GM10266 (cell line): ENCODE results near the gene KCMF1.

Source experiments
- DNase-seq: peaks from one replicate; pipeline ENCODE4 v3.0.0; 2012; ENCODE audit errors: extremely low spot score
- CTCF ChIP-seq: IDR thresholded peaks from 2 replicates; pipeline ENCODE4 v1.5.1; 2012; ENCODE audit warnings: mild to moderate bottlenecking, low read depth; ENCODE audit not compliant: control insufficient read depth, insufficient read depth; ENCODE audit errors: missing control alignments

Gene KCMF1

DNA sequence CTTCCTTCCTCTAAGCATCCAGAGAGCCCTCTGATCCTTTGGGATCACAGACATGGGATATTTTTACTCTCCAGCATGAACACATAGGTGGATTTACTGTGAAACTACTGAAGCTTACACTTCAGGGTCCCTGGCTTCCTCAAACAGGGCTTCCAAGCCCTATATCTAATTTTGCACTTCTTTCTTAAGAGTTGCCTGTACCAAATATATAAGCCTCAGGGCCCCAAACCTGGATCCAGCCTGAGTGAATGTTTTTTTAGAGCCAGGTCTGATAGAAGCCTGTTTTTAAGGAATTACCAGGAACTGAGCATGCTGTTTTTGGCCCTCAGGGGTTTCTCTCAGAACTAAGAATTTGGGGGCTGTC lies 13.2 kb upstream of the KCMF1 start:
- DNase-seq, result no peak
- no peak for TF ChIP-seq CTCF

- DNase-seq, result no peak
- no peak for TF ChIP-seq CTCF
Measured at GRCh38 chr2:84958135-84959059, 12.6 kb upstream of the KCMF1 start.

GRCh38 chr2:84959095-84959565 lies 11.8 kb upstream of the KCMF1 start:
- TF ChIP-seq CTCF, result no peak
- DNase-seq, result no peak

- TF ChIP-seq CTCF, result no peak
- no peak for DNase-seq
Measured at GRCh38 chr2:84959566-84960506, 11.1 kb upstream of the KCMF1 start.

DNA sequence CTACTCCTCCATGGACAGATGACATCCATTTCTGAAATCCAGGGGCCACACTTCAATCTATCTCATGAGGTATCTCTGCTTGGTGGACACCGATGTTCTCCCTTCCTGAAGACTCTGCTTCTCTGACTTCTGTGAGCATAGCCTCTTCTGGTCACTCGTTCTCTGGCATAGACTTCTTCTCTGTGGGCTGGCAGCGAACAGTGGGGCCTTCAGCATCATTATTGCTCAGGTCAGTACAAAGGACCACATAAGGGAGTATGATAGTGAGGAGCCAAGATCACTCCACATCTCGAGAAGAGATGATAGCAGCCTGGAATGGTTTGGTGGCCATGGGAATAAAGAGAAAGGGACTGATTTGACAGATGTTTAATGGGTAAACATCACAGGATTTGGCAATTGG lies 8.0 kb upstream of the KCMF1 start:
- no peak for DNase-seq
- no peak for TF ChIP-seq CTCF

DNA sequence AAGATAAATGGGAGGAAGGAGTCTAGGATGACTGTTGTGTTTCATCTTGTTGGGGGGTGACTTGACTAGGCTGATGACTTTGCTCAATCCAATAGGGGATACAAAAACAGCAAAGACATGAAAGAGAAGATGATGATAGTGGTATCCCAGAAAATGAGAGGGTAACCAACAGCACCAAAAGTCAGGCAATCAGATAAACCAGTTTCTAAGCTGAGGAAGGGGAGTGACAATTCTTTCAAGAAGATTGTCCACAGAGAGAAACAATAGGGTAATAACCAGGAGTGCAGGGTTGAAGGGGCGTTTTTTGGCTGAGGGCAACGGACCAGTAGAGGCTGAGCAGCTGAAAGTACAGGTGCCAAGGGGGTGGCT lies 7.7 kb upstream of the KCMF1 start:
- no peak for TF ChIP-seq CTCF
- DNase-seq, result no peak
